Activated naive CD8-positive, alpha-beta T cell treated with anti-CD3 and anti-CD28 coated beads for 36 hours (primary cell): Measurements from ENCODE around the gene ERC2. TPM values are rescaled to one million over a fixed set of nuclear protein-coding genes. Genes with fewer than 3 reads are reported as not detected.

Experiments
- DNase-seq: peaks from one replicate; pipeline ENCODE4 v3.0.0; 2021
- H3K27ac Mint-ChIP-seq: one replicate; pipeline ENCODE4 v1.8.0; 2022; ENCODE audit warnings: mild to moderate bottlenecking, moderate library complexity, mixed read lengths
- H3K27me3 Mint-ChIP-seq: one replicate; pipeline ENCODE4 v1.8.0; 2022; ENCODE audit warnings: mild to moderate bottlenecking, mixed read lengths
- H3K36me3 Mint-ChIP-seq: one replicate; pipeline ENCODE4 v1.8.0; 2021; ENCODE audit warnings: mild to moderate bottlenecking, mixed read lengths
- H3K4me1 Mint-ChIP-seq: one replicate; pipeline ENCODE4 v1.8.0; 2021; ENCODE audit warnings: mixed read lengths
- H3K4me3 Mint-ChIP-seq: one replicate; pipeline ENCODE4 v1.8.0; 2022; ENCODE audit warnings: mild to moderate bottlenecking, moderate library complexity, mixed read lengths
- H3K9me3 Mint-ChIP-seq: one replicate; pipeline ENCODE4 v1.8.0; 2022; ENCODE audit warnings: mixed read lengths
- total RNA-seq, 2 experiments: library from RNA; stranded (reverse); gene quantifications; one replicate each; pipeline ENCODE4 v1.2.3, GENCODE V29; 2021

The ERC2 gene
- total RNA-seq, 2 experiments from 2014 or later: not detected

- Mint-ChIP-seq H3K27me3 (peaks cover 4% of the 10 kb centered on the region), H3K9me3 (no peaks in the 10 kb centered on the region), H3K4me3 (no peak overlapping the region), H3K4me1 (no peaks in the 10 kb centered on the region), H3K36me3 (no peaks in the 10 kb centered on the region), H3K27ac (no peak overlapping the region)
- DNase-seq: no peak
Observed at GRCh38 chr3:55716611-55717225, 751.5 kb downstream of the ERC2 start.

DNA sequence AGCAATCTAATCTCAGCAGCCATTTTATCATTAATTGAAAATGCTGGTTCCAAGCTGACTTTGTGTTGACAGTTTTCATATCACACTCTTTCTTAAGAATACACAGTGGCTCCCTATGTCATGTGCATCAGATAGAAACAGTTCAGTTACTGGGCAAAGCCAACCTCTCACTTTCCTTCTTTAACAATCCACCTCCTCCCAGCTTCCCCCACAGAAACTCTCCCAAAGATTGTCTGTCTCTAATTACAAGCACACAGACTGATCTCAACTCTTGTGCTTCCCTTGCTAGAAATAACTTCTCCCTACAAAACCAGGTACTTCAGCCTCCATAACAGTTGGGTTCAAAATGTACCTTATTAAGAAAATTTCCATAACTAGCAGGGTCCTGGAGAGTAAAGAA is 752.2 kb downstream of the ERC2 start:
- H3K4me1 Mint-ChIP-seq: no peaks in the 10 kb centered on the region
- H3K27me3 Mint-ChIP-seq: peaks cover 4% of the 10 kb centered on the region
- no peak for DNase-seq
- no peaks in the 10 kb centered on the region for H3K9me3 Mint-ChIP-seq
- no peaks in the 10 kb centered on the region for H3K36me3 Mint-ChIP-seq
- no peak overlapping the region for H3K4me3 Mint-ChIP-seq
- H3K27ac Mint-ChIP-seq: no peak overlapping the region

- Mint-ChIP-seq H3K27ac (no peak overlapping the region), H3K4me1 (no peaks in the 10 kb centered on the region), H3K4me3 (no peak overlapping the region), H3K36me3 (no peaks in the 10 kb centered on the region), H3K27me3 (peaks cover 7% of the 10 kb centered on the region), H3K9me3 (no peaks in the 10 kb centered on the region)
- DNase-seq: no peak
Observed at GRCh38 chr3:55714057-55714456, 754.2 kb downstream of the ERC2 start.

DNA sequence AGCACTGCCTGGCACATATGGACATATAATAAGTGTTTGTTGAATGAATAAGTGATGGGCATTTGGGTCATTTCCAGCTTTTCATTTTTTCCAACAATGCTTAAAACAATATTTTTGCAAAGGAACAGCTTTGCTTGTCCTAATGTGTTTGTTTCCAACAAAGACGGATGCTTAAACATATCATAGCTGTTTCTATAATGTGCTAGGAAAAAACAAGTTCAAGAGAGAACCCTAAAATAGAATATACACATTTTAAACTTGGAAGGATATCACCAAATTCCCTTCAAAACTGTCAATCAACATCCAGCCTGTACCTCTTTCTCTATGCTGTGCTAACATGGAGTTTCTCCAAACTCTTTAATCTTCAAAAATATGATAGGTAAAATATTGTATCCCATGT is 756.6 kb downstream of the ERC2 start:
- Mint-ChIP-seq H3K36me3 (no peaks in the 10 kb centered on the region), H3K9me3 (no peaks in the 10 kb centered on the region), H3K27me3 (peaks cover 3% of the 10 kb centered on the region), H3K27ac (no peak overlapping the region), H3K4me1 (no peaks in the 10 kb centered on the region), H3K4me3 (no peak overlapping the region)
- DNase-seq: no peak

GRCh38 chr3:55709411-55710012 is 758.8 kb downstream of the ERC2 start:
- Mint-ChIP-seq H3K36me3 (no peaks in the 10 kb centered on the region), H3K4me1 (no peaks in the 10 kb centered on the region), H3K27ac (no peak overlapping the region), H3K4me3 (no peak overlapping the region), H3K27me3 (peaks cover 3% of the 10 kb centered on the region), H3K9me3 (no peaks in the 10 kb centered on the region)
- DNase-seq: no peak

- Mint-ChIP-seq H3K27ac (no peak overlapping the region), H3K27me3 (peaks cover 3% of the 10 kb centered on the region), H3K36me3 (no peaks in the 10 kb centered on the region), H3K9me3 (no peaks in the 10 kb centered on the region), H3K4me1 (no peaks in the 10 kb centered on the region), H3K4me3 (no peak overlapping the region)
- no peak for DNase-seq
Observed at GRCh38 chr3:55708921-55709320, 759.3 kb downstream of the ERC2 start.

DNA sequence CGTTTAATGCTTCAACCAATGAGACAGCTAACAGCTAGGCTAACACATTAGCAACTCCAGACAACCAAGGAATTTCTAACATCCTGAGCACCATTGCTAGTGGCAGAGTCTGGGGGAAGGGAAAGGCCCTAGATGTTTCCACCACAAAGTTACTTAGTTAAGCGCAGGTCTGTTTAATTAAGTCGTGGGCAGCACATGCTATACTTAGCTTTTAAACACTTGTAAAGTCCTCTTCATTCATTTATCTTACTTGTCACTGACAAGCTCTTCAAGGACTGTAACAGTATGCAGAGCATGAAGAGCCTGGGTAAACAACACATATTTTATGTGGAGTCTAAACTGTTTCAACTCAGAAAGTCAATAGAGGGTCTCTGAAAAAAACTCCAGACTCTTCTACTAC is 760.0 kb downstream of the ERC2 start:
- Mint-ChIP-seq H3K27me3 (peaks cover 3% of the 10 kb centered on the region), H3K36me3 (no peaks in the 10 kb centered on the region), H3K4me3 (no peak overlapping the region), H3K4me1 (no peaks in the 10 kb centered on the region), H3K9me3 (no peaks in the 10 kb centered on the region), H3K27ac (no peak overlapping the region)
- no peak for DNase-seq

GRCh38 chr3:55704521-55704920 is 763.7 kb downstream of the ERC2 start:
- peaks cover 7% of the 10 kb centered on the region for H3K27me3 Mint-ChIP-seq
- H3K4me3 Mint-ChIP-seq: no peak overlapping the region
- no peak overlapping the region for H3K27ac Mint-ChIP-seq
- no peaks in the 10 kb centered on the region for H3K36me3 Mint-ChIP-seq
- no peaks in the 10 kb centered on the region for H3K4me1 Mint-ChIP-seq
- DNase-seq: no peak
- no peaks in the 10 kb centered on the region for H3K9me3 Mint-ChIP-seq

GRCh38 chr3:55702822-55703221 is 765.4 kb downstream of the ERC2 start:
- Mint-ChIP-seq H3K27ac (no peak overlapping the region), H3K27me3 (peaks cover 3% of the 10 kb centered on the region), H3K36me3 (no peaks in the 10 kb centered on the region), H3K4me1 (no peaks in the 10 kb centered on the region), H3K4me3 (no peak overlapping the region), H3K9me3 (no peaks in the 10 kb centered on the region)
- DNase-seq: no peak

DNA sequence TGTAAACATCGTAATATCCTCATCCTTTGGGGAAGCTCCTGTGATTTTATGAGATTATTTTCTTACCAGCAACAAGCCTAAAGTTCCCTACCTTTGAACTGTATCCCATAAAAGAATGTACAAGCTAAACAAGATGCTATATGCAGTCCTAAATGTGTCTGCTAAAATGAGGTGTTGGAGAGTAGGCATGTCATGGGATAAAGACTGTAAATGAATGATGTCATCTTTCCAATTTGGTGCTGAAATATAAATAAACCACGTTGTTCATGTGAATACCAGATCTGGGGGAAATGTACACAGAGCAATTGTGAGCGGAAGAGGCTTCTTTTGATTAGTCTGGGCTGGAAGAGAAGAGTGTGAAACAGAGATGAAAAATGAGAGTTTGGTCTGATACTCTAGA is 766.3 kb downstream of the ERC2 start:
- Mint-ChIP-seq H3K27me3 (peaks cover 3% of the 10 kb centered on the region), H3K9me3 (no peaks in the 10 kb centered on the region), H3K4me3 (no peak overlapping the region), H3K27ac (no peak overlapping the region), H3K36me3 (no peaks in the 10 kb centered on the region), H3K4me1 (no peaks in the 10 kb centered on the region)
- no peak for DNase-seq

DNA sequence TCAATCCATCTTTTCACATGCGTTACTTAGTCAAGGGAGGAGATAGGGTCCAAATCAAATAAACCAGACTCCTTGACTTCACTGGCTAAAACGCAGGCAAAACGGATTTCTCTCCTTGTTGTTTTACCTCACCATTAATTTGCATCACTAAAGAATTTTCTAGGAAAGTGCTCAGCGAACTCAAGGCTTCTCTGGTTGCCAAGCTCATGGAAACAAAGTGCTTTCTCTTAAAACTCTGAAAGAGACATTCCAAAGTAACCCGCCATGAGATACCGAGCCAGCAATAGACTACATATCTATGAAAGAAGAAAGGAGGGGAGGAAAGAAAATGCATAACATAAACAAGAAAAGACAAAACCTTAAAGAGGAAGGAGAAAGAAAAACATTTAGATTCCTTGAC is 769.4 kb downstream of the ERC2 start:
- Mint-ChIP-seq H3K36me3 (no peaks in the 10 kb centered on the region), H3K4me3 (no peak overlapping the region), H3K27me3 (peaks cover 3% of the 10 kb centered on the region), H3K27ac (no peak overlapping the region), H3K9me3 (no peaks in the 10 kb centered on the region), H3K4me1 (no peaks in the 10 kb centered on the region)
- DNase-seq: no peak

- Mint-ChIP-seq H3K4me3 (no peak overlapping the region), H3K27ac (no peak overlapping the region), H3K4me1 (no peaks in the 10 kb centered on the region), H3K36me3 (no peaks in the 10 kb centered on the region), H3K27me3 (peaks cover 3% of the 10 kb centered on the region), H3K9me3 (no peaks in the 10 kb centered on the region)
- DNase-seq: no peak
Observed at GRCh38 chr3:55697177-55697865, 770.9 kb downstream of the ERC2 start.

DNA sequence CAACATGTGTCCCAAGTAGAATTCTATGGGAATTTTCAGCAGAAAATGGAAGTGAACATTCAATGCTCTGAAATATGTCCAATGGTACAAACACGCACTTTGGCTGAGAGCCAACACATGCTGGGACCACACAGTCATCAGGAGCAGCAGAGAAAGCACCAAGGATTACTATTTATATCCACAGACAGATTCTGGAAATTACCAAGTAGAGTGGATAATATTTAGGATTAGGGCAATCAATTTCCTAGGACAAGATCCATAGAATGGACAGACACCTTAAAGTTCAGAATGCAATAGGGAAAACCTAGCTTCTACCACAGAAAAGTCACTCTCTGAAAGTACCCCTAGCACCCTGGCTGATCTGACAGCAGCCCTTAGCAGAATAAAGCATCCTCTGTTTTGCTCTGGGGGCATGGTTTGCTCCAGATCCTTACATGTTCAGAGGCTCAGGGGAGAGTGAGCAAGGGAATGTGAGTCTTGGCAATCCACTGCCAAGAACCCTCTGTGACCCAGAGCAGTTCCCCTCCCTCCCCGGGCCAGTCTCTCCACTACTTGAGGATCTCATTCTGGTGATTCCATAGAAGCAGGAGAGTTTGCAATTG is 775.2 kb downstream of the ERC2 start:
- Mint-ChIP-seq H3K36me3 (no peaks in the 10 kb centered on the region), H3K27ac (no peak overlapping the region), H3K4me3 (no peak overlapping the region), H3K4me1 (no peaks in the 10 kb centered on the region), H3K27me3 (no peaks in the 10 kb centered on the region), H3K9me3 (no peaks in the 10 kb centered on the region)
- no peak for DNase-seq

DNA sequence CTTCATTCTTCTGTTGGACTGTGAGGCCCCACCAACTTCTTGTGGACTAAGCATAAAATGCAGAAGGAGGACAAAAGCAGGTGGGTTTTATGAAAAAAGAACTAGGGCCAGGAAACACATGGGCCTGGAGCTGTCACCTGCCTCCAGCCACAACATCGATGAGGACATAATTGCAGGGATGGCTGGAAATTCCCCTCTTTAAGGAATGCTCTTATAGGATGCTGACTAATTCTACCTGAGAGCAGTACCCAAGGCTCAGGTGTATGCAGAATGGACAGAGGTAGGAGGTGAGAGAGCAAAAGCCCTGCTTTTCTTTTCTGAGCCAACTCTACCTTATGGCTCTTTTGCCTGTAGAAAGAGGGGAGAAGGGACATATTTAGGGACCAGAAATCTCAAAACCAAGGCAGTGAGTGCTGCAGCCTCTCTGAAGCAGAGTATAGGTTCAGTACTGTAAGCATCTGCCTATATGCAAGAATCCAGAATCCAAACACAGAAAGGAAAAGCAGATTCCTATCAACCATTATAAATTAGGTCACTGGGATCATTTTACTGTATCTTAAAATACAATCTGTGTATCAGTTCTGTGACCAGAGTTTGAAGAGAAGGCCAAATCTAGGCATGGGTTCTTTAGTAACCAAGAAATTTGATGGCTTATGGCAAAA is 775.8 kb downstream of the ERC2 start:
- Mint-ChIP-seq H3K4me3 (no peak overlapping the region), H3K27me3 (no peaks in the 10 kb centered on the region), H3K4me1 (no peaks in the 10 kb centered on the region), H3K9me3 (no peaks in the 10 kb centered on the region), H3K36me3 (no peaks in the 10 kb centered on the region), H3K27ac (no peak overlapping the region)
- no peak for DNase-seq

GRCh38 chr3:55691141-55691540 is 777.1 kb downstream of the ERC2 start:
- DNase-seq: no peak
- Mint-ChIP-seq H3K27ac (no peak overlapping the region), H3K4me1 (no peaks in the 10 kb centered on the region), H3K9me3 (no peaks in the 10 kb centered on the region), H3K36me3 (no peaks in the 10 kb centered on the region), H3K4me3 (no peak overlapping the region), H3K27me3 (no peaks in the 10 kb centered on the region)
